Stimulated activated CD8-positive, alpha-beta memory T cell treated with anti-CD3 and anti-CD28 coated beads, Interleukin-12 subunit alpha, Interleukin-12 subunit beta, amount 100 ng/mL, for 4 hours (primary cell): ENCODE data around the gene CFAP100.

Source experiments
- DNase-seq: peaks from one replicate; pipeline ENCODE4 v3.0.0-alpha.2; 2020; ENCODE audit warnings: low read depth

The CFAP100 gene

GRCh38 chr3:126480206-126480605, 85.5 kb downstream of the CFAP100 start:
- no peak for DNase-seq

DNA sequence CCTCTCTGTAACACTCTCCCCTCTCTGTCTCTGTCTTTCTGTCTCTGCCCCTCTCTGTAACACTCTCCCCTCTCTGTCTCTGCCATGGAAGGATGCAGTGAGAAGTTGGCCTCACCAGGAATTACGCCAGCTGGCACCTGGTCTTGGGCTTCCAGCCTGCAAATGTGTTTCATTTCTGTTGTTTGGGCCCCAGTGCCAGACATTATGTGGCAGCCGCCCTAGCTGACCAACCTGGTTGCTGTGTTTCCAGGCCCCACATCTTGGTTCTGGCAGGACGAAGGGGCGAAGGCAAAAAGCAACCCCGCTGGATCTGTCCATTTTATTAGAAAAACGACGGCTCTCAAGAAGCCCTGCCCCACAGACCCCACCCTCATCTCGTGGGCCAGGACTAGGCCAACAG, 86.2 kb downstream of the CFAP100 start:
- DNase-seq, result no peak

GRCh38 chr3:126481808-126482502, 87.2 kb downstream of the CFAP100 start:
- no peak for DNase-seq

GRCh38 chr3:126482503-126483255, 88.0 kb downstream of the CFAP100 start:
- DNase-seq, result no peak

- no peak for DNase-seq
Measured at GRCh38 chr3:126483321-126483761, 88.6 kb downstream of the CFAP100 start.

- DNase-seq, result no peak
Measured at GRCh38 chr3:126484148-126484547, 89.4 kb downstream of the CFAP100 start.

GRCh38 chr3:126484662-126485061, 90.0 kb downstream of the CFAP100 start:
- DNase-seq, result no peak

DNA sequence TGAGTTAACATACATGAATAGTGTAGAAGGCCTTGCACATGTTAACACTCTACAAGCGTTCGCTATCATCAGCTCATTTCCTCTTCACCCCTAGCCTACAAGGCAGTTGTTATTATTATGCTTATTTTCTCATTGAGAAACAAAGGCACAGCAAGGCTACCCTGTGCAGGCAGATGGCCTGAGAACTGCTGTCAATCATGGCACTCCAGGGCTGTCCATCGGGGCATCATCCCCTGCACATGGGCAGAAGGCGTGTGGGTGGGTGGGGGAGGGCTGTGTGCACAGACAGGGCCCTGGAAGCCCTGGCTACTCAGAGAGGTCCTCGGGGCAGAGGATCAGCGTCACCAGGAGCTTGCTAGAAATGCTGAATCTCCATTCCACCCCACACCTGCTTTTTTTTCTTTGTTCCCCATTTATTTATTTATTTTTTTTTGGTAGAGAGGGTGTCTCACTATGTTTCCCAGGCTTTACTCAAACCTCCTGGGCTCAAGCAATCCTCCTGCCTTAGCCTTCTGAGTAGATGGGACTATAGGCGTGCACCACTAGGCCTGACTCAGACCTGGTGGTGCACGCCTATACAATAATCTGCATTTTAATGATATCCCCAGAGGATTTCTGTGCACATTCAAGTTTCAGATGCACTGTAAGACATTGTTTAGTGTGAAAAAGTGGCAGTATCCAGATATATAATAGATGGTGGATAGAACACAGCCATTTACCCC, 90.6 kb downstream of the CFAP100 start:
- no peak for DNase-seq

- DNase-seq, result no peak
Measured at GRCh38 chr3:126485956-126486355, 91.2 kb downstream of the CFAP100 start.
